Osteoblast (primary cell): Measurements from ENCODE around the gene C6orf89. TPM values are rescaled to one million over a fixed set of nuclear protein-coding genes. Genes with fewer than 3 reads are reported as not detected.

Experiments
- DNase-seq: peaks from one replicate; pipeline ENCODE4 v3.0.0; 2011; ENCODE audit warnings: low spot score, mixed read lengths; ENCODE audit not compliant: insufficient read length; ENCODE audit errors: missing footprints
- H2AFZ ChIP-seq: 2 replicates; pipeline ENCODE4 v1.6.0; 2011; ENCODE audit warnings: mild to moderate bottlenecking, low read length
- H3K27ac ChIP-seq: 2 replicates; pipeline ENCODE4 v1.5.1; 2011; ENCODE audit warnings: mild to moderate bottlenecking, low read depth, low read length, moderate library complexity
- H3K27me3 ChIP-seq: 2 replicates; pipeline ENCODE4 v1.6.0; 2012; ENCODE audit warnings: mild to moderate bottlenecking, control low read depth, inconsistent platforms, low read length, moderate library complexity; ENCODE audit not compliant: insufficient read depth
- H3K36me3 ChIP-seq: 2 replicates; pipeline ENCODE4 v1.5.1; 2011; ENCODE audit warnings: mild to moderate bottlenecking, low read length, control low read depth, moderate library complexity; ENCODE audit not compliant: insufficient read depth
- H3K4me1 ChIP-seq: 2 replicates; pipeline ENCODE4 v1.5.1; 2011; ENCODE audit warnings: mild to moderate bottlenecking, low read length, control low read depth, moderate library complexity; ENCODE audit not compliant: insufficient read depth
- H3K4me2 ChIP-seq: 2 replicates; pipeline ENCODE4 v1.6.0; 2011; ENCODE audit warnings: mild to moderate bottlenecking, low read length; ENCODE audit not compliant: insufficient read depth
- H3K4me3 ChIP-seq: fragments of 200-600 bp; sonication (generic); 3 replicates; pipeline ENCODE4 v1.5.1; 2012; ENCODE audit warnings: mild to moderate bottlenecking, low read length, inconsistent platforms; ENCODE audit not compliant: insufficient read depth
- H3K79me2 ChIP-seq: 2 replicates; pipeline ENCODE4 v1.6.0; 2012; ENCODE audit warnings: mild to moderate bottlenecking, low read length, control low read depth, inconsistent platforms; ENCODE audit not compliant: insufficient read depth
- H3K9me3 ChIP-seq: 2 replicates; pipeline ENCODE4 v1.5.1; 2011; ENCODE audit warnings: low read depth, low read length, control low read depth
- H4K20me1 ChIP-seq: 2 replicates; pipeline ENCODE4 v1.6.0; 2012; ENCODE audit warnings: mild to moderate bottlenecking, low read length, control low read depth; ENCODE audit not compliant: insufficient read depth
- CTCF ChIP-seq: IDR thresholded peaks from 2 replicates; pipeline ENCODE4 v1.5.1; 2011; ENCODE audit warnings: mild to moderate bottlenecking, low read depth, low read length, moderate library complexity; ENCODE audit errors: extremely low read depth
- total RNA-seq: library from RNA; depleted of rRNA; stranded (reverse); fragments of >200 nt; gene quantifications from 2 replicates; pipeline ENCODE4 v1.2.3, GENCODE V29; 2012

C6orf89 gene
- total RNA-seq, 1 donor: 59.0 TPM

GRCh38 chr6:36840432-36841403 lies 45.0 kb upstream of the C6orf89 start:
- Histone ChIP-seq H3K9me3 (no peaks in the 10 kb centered on the region), H3K4me3 (peak overlapping the region; percentile 61), H3K4me1 (peaks cover 8% of the 10 kb centered on the region), H3K27ac (no peak overlapping the region), H3K27me3 (peaks cover 23% of the 10 kb centered on the region), H3K79me2 (no peaks in the 10 kb centered on the region), H2AFZ (no peak overlapping the region), H3K4me2 (peak overlapping the region; percentile 76), H3K36me3 (no peaks in the 10 kb centered on the region), H4K20me1 (no peaks in the 10 kb centered on the region)
- peak; percentile 89 for DNase-seq
- TF ChIP-seq CTCF: no peak

GRCh38 chr6:36841756-36842155 lies 44.0 kb upstream of the C6orf89 start:
- TF ChIP-seq CTCF: no peak
- Histone ChIP-seq H3K9me3 (no peaks in the 10 kb centered on the region), H3K27me3 (peaks cover 23% of the 10 kb centered on the region), H3K4me1 (peaks cover 8% of the 10 kb centered on the region), H3K36me3 (no peaks in the 10 kb centered on the region), H3K27ac (no peak overlapping the region), H4K20me1 (no peaks in the 10 kb centered on the region), H3K4me3 (no peak overlapping the region), H3K79me2 (no peaks in the 10 kb centered on the region), H2AFZ (no peak overlapping the region), H3K4me2 (no peak overlapping the region)
- DNase-seq: peak; percentile 4

- no peak for TF ChIP-seq CTCF
- Histone ChIP-seq H3K79me2 (no peaks in the 10 kb centered on the region), H3K27ac (no peak overlapping the region), H3K4me3 (no peak overlapping the region), H3K9me3 (no peaks in the 10 kb centered on the region), H2AFZ (no peak overlapping the region), H3K4me1 (peaks cover 8% of the 10 kb centered on the region), H4K20me1 (no peaks in the 10 kb centered on the region), H3K4me2 (no peak overlapping the region), H3K36me3 (no peaks in the 10 kb centered on the region), H3K27me3 (peaks cover 13% of the 10 kb centered on the region)
- DNase-seq: no peak
Observed at GRCh38 chr6:36843170-36843569, 42.6 kb upstream of the C6orf89 start.
